ENCODE measurements around the gene ELF2.
A peak's percentile ranks its signal among the peaks of the same experiment; 100 is the strongest.
"Not testable (repeated sequence)": the region's sequence is repeated elsewhere in the genome, so short reads cannot be mapped to it uniquely, and the experiment has no call there.

ELF2 gene

GRCh38 chr4:139177049-139177868, at the start of gene ELF2:
Gene ELF2 (minus strand): TSS chr4:139177218. CDS start chr4:139137701, 39,517 bp downstream.
- peak; percentile 48 for DNase-seq (ENCODE audit: low read depth)

GRCh38 chr4:139223682-139224317, 46.8 kb upstream of the ELF2 start:
- DNase-seq (ENCODE audit: low read depth): no peak

- no peak for DNase-seq (ENCODE audit: low read depth)
These were observed 45.2 kb upstream of the ELF2 start for GRCh38 chr4:139222215-139222614.

- no peak for DNase-seq (ENCODE audit: low read depth)
These were observed 44.7 kb upstream of the ELF2 start for GRCh38 chr4:139221687-139222086.

- DNase-seq (ENCODE audit: low read depth): no peak
These were observed 42.5 kb upstream of the ELF2 start for GRCh38 chr4:139219450-139220055.

- no peak for DNase-seq (ENCODE audit: low read depth)
These were observed 37.1 kb upstream of the ELF2 start for GRCh38 chr4:139214039-139214534.

- not testable (repeated sequence) for DNase-seq (ENCODE audit: low read depth)
These were observed 36.6 kb upstream of the ELF2 start for GRCh38 chr4:139213633-139214032.

GRCh38 chr4:139212900-139213299, 35.9 kb upstream of the ELF2 start:
- DNase-seq (ENCODE audit: low read depth): no peak

- DNase-seq (ENCODE audit: low read depth): no peak
These were observed 33.5 kb upstream of the ELF2 start for GRCh38 chr4:139210486-139210885.

GRCh38 chr4:139209470-139210063, 32.5 kb upstream of the ELF2 start:
- DNase-seq (ENCODE audit: low read depth): no peak

- no peak for DNase-seq (ENCODE audit: low read depth)
These were observed 31.5 kb upstream of the ELF2 start for GRCh38 chr4:139208404-139208945.

GRCh38 chr4:139207873-139208403, 30.9 kb upstream of the ELF2 start:
- no peak for DNase-seq (ENCODE audit: low read depth)

GRCh38 chr4:139207247-139207646, 30.2 kb upstream of the ELF2 start:
- no peak for DNase-seq (ENCODE audit: low read depth)

- DNase-seq (ENCODE audit: low read depth): no peak
These were observed 26.0 kb upstream of the ELF2 start for GRCh38 chr4:139202991-139203390.

GRCh38 chr4:139200506-139200905, 23.5 kb upstream of the ELF2 start:
- no peak for DNase-seq (ENCODE audit: low read depth)

GRCh38 chr4:139200102-139200501, 23.1 kb upstream of the ELF2 start:
- DNase-seq (ENCODE audit: low read depth): no peak

GRCh38 chr4:139197214-139197613, 20.2 kb upstream of the ELF2 start:
- not testable (repeated sequence) for DNase-seq (ENCODE audit: low read depth)

GRCh38 chr4:139196462-139196861, 19.4 kb upstream of the ELF2 start:
- no peak for DNase-seq (ENCODE audit: low read depth)

GRCh38 chr4:139191373-139191772, 14.4 kb upstream of the ELF2 start:
- no peak for DNase-seq (ENCODE audit: low read depth)

- no peak for DNase-seq (ENCODE audit: low read depth)
These were observed 13.0 kb upstream of the ELF2 start for GRCh38 chr4:139189972-139190371.

- no peak for DNase-seq (ENCODE audit: low read depth)
These were observed 12.4 kb upstream of the ELF2 start for GRCh38 chr4:139189417-139189749.

Measured in stimulated activated CD8-positive, alpha-beta memory T cell treated with anti-CD3 and anti-CD28 coated beads, Interleukin-15, amount 100 ng/mL, for 24 hours (primary cell).